ENCODE data around the gene KCNC1.

Gene KCNC1

GRCh38 chr11:17734418-17734911 lies at the start of gene KCNC1:
KCNC1 (plus strand) TSS chr11:17734781; CDS start chr11:17736003, 1,222 bp downstream.
- DNase-seq (ENCODE audit: low spot score) = no peak

DNA sequence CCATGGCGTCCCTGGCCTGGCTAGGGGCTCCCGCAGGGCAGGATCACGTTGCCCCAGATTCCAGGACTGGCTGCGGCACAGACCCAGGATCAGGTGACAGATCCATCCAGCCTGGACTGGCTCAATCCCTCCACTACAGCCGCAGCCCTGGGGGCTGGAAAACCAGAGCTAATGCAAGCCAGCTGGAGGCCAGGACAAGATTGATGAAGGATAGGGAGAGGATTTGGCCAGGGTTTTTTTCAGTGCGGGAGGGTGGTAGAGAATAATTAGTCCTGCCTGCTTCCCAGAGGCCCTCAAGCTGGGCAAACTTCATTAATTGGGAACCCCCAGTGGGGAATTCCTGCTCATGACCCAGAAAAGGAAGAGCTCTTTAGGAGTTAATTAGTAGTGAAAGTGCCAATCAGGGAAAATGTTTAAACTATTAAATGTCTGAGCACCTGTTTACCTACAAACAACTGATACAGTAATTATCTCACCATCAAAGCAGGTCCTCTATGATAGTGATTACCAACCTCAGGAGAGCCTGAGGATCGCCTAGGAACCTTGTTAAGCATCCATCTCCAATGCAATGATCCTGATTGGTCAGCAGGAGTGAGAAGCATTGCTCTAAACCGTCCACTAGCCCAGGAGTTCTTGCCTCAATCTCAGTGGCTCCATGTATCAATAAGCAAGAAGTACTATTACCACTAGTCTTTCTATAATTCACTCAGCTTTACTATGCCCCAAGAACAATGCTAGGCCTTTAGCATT lies 48.2 kb upstream of the KCNC1 start:
- no peak for DNase-seq (ENCODE audit: low spot score)

GRCh38 chr11:17687946-17688670 lies 46.5 kb upstream of the KCNC1 start:
- DNase-seq (ENCODE audit: low spot score) = peak; percentile 73

DNA sequence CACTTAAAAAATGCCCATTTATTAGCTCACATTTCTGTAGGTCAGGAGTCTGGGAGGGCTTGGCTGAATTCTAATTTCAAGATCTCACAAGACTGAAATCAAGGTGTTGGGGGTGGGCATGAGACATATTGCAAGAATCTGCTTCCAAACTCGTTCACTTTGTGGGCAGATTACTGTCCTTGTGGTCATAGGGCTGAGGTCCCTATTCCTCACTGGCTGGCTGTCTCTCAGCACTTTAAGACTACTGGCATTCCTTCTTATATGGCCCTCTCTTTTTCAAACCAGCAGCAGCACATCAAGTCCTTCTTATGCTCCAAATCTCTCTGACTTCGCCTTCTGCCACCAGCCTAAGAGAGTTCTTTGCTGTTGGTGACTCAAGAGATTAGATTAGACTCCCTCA lies 43.0 kb upstream of the KCNC1 start:
- no peak for DNase-seq (ENCODE audit: low spot score)

DNA sequence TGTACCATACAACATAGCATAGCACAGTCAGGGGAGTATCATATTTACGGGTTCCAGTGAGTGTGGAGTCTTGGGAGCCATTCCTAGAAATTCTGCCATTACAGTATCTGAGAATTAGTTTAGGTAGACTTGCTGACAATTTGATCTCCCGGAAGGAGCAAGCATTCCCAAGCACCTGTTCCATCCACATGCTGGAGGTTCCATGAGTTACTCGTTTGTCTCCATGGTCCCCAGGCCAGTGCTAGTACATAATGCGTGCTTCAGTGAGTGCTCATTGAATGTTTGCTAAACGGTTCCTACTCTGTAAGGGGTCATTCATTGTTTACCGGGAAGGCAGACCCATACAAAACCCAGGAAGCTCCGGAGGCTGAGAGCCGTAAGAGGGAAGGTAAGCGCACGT lies 42.6 kb upstream of the KCNC1 start:
- no peak for DNase-seq (ENCODE audit: low spot score)

GRCh38 chr11:17692931-17693330 lies 41.6 kb upstream of the KCNC1 start:
- DNase-seq (ENCODE audit: low spot score) = no peak

DNA sequence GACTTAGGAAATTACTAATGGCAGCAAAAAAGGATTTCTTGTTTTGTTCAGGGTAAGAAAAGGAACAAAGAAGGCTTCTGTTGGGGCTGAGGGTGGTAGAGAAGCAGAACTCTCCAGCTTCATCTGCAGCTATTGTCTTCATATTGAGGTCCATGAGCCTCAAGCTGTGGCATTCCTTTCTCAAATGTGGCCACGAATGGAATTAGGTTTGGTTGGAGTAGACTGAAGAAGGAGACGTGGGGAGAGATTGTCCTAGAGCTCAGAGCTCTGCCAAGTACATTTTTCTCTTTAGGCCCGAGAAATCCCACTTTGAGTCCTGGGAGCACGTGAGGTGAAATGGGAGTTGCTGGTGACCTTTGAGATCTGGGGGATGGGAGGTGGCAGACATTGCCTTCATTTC lies 41.0 kb upstream of the KCNC1 start:
- DNase-seq (ENCODE audit: low spot score) = no peak

DNA sequence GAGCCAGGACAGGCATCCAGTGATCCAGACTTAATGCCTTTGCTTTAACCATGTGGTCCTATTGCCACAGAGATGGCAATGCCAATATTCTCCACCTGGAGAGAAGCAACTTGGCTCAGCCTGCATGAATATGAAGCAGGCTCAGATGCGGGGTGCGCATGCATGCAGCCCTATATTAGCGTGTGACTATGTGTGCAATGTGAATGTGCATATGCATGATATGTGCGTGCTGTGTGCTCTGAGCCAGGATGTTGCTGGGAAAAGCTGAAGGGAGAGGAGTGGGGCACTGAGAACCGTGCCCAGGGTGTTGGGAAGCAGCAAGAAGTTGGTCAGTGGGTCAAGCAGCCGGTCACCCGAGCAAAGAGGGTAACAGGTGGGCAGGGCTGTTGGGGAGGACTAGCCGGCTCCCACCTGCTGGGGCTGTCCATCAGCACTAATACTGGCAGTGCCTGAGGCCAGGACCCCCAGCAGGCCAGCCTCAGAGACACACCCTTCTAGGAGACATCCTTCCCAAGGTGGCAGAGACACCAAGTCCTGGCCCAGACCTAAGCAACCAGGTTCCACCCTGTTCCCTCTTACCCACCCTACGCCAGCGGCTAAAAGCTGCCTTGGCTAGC lies 40.0 kb upstream of the KCNC1 start:
- no peak for DNase-seq (ENCODE audit: low spot score)

GRCh38 chr11:17695454-17696441 lies 38.8 kb upstream of the KCNC1 start:
- DNase-seq (ENCODE audit: low spot score) = no peak

DNA sequence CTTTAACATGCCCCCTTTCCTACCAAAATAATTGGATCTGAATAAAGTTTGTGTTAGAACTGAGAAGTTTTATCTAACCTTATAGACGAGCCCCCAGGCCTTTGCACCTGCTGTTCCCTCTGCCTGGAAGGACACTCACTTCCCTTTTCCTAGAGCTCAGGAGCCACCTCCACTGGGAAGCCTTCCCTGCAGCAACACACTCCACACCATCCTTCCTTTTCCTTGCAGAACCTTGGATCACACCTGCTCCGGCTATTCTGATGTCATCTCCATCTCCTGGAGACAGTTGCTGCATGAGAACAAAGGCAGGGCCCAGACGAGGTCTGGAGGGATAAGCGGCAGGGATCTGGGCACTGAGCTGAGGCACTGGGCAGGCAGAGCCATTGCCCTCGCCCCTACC lies 37.8 kb upstream of the KCNC1 start:
- DNase-seq (ENCODE audit: low spot score) = no peak

GRCh38 chr11:17697175-17697949 lies 37.2 kb upstream of the KCNC1 start:
- no peak for DNase-seq (ENCODE audit: low spot score)

DNA sequence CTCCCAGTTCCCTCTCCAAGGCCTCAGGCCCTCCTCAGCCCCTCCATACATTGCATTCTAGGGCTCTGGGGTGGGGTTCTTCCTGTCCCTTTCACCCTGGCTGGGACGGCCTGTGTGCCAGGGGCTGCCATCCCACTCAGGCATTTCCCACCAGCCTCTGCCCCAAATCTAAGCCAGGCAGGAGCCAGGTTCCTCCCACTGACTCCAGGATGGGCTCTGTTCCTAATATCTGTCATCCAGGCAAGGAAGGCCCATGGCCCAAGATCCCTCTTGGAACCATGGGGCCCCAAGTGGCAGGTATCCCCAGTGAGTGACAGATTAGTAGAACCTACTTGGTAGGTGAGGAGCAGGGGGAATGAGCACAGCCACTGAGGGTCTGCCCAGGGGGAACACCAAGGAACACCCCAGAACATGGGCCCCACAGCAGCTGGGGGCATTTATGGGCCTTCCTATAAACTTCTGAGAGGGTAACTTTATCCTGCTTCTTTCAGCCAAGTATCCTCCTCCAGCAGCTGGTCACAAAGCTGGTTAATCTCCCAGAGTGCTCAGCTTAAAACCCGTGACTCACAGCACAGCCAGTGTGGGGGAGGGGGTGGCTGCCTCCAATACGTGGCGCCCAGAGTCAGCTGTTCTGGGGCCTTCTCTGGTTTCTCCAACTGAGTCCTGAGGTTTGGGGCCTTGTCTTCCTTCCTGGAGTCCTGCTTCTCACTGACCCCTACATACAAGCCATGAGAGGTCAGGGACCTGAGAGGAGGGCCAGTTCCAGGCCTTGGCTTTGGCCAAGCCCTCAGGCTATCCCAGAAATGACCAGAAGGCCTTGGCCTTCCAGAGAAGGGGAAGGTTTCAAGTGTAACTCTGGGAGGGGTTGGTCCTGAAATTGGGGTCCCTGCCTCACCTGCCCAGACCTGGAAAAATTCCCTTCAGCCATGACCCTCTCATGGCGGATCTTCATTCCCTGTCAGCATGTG lies 35.1 kb upstream of the KCNC1 start:
- DNase-seq (ENCODE audit: low spot score) = peak; percentile 77

DNA sequence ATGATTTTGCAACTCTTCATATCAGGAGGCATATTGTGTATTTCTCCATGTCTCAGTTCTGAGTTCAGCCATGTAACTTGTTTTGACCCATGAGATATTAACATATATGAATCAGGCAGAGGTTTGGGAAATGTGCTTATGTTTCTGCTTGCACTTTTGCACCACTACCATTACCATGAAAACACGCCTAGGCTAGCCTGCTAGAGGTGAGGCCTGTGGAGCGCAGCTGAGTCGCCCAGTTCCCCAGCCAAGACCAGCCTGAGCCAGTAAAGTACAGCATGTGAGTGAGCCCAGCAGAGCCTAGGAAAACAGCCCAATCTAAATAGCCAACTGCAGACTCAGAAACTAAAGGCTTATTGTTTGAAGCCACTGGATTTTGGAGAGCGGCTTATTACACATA lies 33.6 kb upstream of the KCNC1 start:
- DNase-seq (ENCODE audit: low spot score) = no peak

- no peak for DNase-seq (ENCODE audit: low spot score)
These were observed 31.7 kb upstream of the KCNC1 start for GRCh38 chr11:17702876-17703275.

DNA sequence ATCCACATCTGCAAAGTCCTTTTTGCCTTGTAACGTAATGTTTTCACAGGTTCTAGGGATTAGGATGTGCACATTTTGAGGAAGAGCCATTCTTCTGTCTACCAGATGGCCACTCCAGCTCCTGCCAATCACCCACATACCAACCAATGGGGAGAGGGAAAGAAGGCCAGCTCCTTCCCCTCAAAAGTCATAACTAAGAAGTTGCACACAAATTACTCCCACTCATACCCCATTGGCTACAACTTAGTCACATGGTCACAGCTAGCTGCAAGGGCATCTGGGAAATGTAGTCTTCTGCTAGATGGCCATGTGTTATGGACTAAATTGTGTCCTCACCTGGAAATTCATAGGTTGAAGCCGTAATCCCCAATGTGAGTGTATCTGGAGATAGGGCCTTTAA lies 30.6 kb upstream of the KCNC1 start:
- DNase-seq (ENCODE audit: low spot score) = no peak

GRCh38 chr11:17707830-17708229 lies 26.8 kb upstream of the KCNC1 start:
- DNase-seq (ENCODE audit: low spot score) = no peak

DNA sequence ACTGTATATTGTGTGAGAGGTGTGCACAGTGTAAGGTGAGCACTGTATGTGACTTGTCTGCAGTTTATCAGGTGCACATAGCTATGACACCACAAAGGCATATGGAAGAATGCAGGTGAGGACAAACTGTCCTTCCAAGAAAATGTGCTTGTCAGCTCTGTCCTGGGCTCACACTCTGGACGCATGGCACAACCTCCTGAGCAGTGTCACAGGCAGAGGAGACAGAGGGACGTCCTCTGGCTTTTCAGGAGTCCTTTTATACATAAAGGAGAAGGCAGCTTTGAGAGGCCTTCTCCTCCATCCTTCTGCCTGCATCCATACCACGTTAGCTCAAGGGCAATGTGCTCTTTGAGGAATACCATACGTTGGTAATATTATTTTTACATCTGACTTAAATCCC lies 22.7 kb upstream of the KCNC1 start:
- no peak for DNase-seq (ENCODE audit: low spot score)

DNA sequence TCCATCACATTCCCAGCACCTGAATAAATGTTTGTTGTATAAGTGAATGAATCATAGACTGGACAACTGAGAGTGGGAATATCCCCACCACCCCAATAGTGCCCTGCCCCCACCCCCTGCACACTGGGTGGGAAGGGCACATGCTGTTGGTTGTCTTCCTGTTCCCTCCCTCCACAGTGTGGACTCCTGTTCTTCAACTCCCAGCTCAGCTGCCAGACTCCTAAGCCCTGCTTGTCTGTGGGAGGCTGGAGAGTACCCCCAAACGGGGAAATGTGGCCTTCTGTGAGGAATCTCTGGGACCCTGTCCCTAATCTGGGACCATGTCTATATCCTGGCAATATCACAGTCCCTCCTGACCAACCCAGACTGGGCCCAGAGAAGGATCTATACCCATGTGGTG lies 20.7 kb upstream of the KCNC1 start:
- DNase-seq (ENCODE audit: low spot score) = no peak

DNA sequence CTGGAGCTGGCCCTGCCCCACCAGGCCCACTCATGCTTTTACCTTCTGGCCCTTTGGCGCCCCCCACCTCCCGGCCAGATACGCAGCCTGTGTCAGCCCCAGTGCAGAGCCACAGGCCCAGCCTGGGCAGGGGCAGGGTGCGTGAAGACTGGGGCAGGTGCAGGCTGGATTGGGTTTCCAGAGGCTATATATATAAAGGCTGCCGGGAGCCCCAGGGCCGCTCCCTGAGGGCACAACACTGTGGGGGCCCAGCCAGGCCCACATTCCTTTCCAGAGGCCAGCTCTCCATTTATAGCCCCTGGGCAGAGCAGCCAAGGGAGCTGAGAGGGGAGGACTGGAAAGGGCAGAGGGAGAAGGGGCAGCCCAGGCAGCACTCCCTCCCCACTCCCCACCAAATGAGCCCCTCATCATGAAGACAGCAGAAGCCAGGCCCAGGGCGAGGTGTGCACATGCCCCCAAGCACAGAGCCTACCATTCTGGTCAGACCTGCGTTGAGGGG lies 20.2 kb upstream of the KCNC1 start:
- peak; percentile 68 for DNase-seq (ENCODE audit: low spot score)

DNA sequence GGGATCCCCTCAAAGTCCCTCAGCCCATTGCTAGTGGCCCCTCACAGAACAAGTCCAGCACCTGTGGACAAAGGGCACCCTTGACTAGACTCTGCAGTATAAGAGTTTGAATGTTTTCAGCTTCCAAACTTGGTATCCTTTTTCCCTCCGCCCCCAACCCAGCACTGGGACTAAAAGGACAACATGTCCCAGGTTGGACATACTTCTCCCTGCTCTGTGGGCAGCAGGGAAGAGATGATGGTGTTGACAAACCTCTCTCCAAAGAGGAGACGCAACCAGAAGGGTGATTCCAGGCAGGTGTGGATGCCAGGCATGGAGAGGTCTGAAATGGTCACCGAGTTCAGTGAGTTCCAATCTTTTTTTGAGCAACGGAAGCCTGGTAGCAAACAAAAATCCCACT lies 19.7 kb upstream of the KCNC1 start:
- no peak for DNase-seq (ENCODE audit: low spot score)

All from left forelimb (tissue), 1 donor.